SHP77 (cell line): ENCODE measurements around the gene NUDT3.

Experiments used
- DNase-seq, 2 experiments: peaks; one replicate each; lab custom pipeline; 2025; lab: John Stamatoyannopoulos, UW

NUDT3 gene

DNA sequence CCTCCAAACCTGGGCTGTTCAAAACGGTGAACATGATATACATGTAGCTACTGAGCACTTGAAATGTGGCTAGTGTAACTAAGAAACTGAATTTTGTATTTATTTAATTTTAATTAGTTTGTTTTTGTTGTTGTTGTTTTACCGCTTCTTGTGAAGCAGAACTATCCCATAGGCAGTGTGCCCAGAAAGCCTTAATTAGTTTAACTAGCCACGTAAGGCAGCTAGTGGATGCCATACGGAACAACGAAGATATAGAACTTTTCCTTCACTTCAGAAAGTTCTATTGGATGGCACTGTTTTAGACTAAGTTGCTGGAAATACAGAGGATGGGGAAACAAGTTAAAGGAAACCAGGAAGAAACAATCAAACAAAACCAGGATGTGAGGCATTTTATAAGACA is 70.6 kb downstream of the NUDT3 start:
- DNase-seq: no peak

GRCh38 chr6:34319471-34319885 is 73.0 kb downstream of the NUDT3 start:
- no peak for DNase-seq

DNA sequence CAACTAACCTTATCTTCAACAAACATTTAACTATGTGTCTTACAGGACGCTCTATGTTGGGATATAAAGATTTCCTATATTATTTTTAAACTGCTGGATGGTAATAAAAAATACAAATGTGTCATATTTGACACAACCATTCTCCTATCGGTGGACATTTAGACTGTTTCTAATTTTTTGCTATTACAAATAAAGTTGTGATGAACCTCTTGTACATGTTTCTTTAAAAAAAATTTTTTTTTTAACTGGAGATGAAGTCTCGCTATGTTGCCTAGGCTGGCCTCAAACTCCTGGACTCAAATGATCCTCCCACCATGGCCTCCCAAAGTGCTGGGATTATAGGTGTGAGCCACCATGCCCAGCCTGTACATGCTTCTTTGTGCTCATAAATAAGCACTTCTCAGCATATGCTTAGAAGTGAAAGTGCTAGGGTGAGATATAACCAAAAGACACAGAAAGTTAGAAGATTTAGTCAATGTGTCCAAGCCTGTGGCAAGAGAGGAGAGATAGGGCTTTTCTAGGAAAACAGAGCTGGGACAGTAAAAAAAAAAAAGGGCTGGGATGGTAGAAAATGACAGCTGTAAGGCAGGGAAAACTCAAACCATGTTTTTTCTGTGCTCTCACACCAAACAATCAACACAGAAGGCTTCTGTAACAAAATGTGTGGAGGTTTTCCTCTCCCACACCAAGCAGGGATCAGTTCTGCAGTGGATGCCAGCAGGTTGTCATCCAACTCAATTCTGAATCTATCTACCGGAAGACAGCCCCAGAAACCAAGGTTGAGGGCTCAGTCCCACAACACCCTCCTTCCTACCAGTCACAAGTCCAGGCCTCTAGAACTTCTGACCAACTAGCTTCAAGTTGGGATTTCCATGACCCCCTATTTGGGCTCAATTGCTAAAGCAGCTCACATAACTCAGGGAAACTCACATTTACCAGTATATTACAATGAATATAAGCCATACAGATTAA is 73.7 kb downstream of the NUDT3 start:
- DNase-seq: no peak

DNA sequence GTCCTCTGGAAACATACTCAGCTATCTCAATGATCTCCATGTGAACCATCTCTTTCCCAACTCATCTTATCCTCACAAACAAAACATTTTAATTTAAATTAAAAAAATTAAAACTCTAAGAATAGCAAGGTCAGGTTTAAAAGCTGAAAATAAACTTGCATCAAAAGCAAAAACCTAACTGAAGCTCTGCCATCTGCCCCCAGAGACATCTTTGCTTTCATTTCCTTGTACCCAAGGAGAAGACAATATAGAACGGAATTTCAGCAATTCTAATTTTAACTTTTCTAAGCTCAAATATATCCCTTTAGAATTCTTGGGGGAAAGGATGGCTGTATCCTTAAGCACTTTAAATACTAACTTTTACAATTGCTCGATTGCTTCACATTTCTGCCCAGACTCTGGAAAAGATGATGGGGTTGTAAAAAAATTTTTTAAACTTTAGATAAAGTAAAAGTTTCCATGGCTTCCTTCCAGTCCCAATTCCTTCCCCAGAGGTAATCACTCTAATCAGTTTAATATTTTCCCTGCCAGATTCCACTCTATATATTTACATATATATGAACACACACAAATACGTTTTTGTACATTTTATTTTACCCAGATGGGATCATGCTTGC is 74.5 kb downstream of the NUDT3 start:
- no peak for DNase-seq

GRCh38 chr6:34317172-34317477 is 75.3 kb downstream of the NUDT3 start:
- DNase-seq: no peak

DNA sequence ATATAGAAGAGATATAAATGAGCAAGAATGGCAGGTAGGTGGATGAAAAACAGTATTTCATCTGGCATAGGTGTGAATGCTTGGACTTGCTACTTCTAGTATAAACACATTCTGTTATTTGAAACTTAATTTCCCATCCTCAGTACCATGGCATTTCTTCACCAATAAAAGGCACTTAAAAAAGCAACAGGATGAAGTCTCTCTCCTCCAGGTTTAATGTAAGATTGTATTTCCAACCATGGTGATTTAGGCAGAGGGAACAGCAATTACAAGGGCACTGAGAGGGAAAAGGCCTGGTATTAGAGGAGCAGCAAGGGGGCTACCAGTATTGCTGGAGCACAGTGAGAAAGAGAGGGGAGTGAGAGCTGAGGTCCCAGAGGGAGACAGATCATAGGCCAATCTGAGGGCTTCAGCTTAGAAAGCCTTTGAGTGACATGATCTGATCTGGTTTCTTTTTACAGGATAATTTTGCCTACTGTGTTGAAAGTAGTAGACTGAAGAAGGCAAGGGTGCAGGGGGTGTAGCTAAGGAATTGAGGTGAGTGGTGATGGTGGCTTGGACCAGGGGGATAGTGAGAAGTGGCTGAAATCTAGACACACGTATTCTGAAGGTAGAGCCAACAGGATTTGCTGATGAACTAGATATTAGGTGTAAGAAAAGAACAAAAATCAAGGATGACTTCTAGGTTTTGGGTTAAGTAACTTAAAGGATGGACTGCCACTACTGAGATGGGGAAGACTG is 75.9 kb downstream of the NUDT3 start:
- no peak for DNase-seq

DNA sequence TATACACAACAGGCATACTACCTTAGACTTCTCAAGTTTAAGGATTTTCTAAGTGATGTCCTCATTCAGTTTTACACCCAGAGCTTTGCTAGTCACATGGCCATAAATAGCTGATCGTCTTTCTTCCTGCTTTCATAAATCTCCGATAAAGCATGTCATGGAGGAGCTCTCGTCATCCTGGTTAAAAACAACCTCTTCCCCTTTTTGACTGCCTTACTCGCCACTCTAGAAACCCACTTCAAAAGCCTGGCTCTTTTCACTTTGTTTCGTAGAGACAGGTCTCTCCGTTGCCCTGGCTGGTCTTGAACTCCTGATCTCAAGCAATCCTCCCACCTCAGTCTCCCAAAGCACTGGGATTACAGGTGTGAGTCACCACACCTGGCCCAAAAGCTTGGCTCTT is 76.7 kb downstream of the NUDT3 start:
- DNase-seq: no peak

DNA sequence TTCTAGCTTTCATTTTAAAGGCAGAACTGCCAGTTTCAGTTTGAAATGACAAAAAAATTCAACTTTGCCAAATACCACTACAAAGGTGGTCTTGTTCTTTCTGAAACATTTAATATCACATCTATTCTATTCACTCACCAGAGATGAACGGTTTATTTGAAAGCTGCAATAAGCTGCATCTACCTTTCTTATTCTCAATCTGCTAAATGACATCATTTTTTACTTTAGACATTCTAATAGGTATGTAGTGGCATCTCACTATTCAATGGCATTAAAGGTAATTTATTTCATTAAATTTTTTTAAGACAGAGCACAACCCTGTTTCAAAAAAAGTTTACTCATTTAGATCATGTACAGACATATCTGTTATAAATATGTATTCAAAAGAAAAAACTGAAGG is 77.2 kb downstream of the NUDT3 start:
- no peak for DNase-seq

DNA sequence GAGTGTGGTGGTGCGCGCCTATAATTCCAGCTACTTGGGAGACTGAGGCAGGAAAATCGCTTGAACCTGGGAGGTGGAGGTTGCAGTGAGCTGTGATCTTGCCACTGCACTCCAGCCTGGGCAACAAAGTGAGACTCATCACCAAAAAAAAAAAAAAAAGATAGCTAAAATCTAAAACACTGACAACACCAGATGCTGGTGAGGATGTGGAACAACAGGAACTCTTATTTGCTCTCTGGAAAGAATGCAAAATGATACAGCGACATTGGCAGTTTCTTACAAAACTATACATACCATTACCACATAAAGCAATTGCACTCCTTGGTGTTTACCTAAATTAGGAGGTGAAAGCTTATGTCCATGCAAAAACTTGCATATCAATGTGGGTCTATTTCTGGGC is 80.2 kb downstream of the NUDT3 start:
- DNase-seq: no peak

DNA sequence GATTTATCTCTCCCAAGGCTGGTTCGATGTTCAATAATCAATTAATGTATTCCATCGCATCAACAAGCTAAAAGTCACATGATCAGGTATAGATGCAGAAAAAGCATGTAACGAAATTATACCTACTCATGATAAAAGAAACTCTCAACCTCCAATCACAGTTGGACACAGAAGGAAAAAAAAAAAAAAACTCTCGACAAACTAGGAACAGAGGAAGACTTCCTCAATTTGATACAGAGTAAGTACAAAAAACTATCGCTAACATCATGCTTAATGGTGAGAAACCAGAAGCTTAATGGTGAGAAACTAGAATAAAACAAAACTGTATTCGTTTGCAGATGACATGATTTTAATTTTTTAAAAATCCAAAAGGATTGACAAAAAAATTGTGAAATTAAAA is 81.7 kb downstream of the NUDT3 start:
- DNase-seq: no peak

GRCh38 chr6:34308483-34308882 is 84.0 kb downstream of the NUDT3 start:
- DNase-seq: no peak

DNA sequence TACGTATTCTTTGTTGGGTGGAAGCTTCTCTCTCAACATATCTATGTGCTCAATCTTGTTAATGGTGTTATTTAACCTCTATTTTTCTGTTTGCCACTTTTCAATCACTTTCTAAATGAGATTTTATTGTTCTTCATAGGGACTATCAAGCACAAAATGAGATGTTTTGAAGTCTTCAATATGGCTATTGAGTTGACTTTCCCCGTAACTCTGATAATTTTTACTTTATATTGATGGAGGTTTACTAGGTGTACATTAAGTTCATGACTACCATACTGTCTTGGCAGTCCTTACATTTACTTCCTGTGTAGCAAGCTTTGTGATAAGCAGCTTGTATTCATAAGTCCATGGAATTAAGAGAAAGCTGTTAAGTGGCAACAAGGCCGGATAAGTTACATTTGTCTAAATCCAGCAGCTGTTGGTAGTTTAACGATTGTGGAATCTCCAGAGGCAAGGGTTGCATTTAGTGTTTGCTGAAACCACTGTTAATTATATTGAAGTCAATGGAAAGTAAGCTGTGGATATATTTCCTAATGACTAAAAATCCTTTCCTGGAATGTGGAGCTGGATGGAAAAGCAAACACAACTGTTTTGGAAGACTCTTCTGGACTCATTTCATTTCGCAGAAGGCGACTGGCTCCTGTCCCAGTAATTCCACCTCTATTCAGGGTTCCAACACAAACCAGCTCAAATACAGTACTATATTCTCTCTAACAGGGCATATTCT is 86.3 kb downstream of the NUDT3 start:
- no peak for DNase-seq

DNA sequence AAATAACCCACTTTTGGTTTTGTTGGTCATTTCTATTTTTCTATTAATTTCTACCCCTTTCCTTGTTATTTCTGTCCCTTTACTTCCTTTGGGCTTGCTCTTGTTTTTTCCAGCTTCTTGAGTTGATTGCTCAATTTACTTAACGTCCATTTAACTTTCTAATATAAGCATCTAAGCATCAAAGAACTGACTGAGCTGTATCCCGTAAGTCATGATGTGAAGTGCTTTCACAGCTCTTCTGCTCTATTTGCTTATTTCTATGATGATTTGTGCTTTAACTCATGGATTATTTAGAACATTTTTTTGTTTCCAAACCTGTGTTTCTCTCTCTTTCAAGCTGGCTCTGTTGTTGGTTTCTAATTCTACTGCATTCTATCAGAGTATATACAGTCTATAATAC is 87.0 kb downstream of the NUDT3 start:
- no peak for DNase-seq

DNA sequence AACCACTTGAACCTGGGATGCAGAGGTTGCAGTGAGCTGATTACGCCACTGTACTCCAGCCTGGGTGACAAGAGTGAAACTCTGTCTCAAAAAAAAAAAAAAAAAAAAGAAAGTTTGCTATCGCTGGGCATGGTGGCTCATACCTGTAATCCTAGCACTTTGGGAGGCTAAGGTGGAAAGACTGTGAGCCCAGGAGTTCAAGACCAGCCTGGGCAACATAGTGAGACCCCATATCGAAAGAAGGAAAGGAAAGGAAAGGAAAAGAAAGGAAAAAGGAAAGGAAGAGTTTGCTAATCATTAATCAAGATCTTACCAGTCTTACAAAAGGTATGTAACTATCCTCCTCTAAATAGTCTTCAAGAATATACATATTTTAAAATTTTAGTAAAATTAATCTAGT is 88.3 kb downstream of the NUDT3 start:
- DNase-seq: no peak

DNA sequence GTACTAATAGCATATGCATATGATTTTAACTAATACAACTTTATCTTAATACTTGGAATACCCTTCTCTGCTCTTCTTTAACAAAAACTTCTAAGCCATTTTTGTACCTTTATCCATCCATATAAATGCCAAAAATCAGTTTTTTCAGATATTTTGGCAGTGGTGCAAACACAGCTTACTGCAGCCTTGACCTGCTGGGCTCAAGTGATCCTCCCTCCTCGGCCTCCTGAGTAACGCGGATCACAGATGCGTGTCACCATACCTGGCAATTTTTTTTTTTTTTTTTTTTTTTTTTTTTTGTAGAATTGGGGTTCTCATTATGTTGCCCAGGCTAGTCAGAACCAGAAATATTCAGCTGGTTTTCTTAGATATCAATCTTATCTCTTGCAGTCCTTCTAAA is 89.5 kb downstream of the NUDT3 start:
- DNase-seq: no peak

DNA sequence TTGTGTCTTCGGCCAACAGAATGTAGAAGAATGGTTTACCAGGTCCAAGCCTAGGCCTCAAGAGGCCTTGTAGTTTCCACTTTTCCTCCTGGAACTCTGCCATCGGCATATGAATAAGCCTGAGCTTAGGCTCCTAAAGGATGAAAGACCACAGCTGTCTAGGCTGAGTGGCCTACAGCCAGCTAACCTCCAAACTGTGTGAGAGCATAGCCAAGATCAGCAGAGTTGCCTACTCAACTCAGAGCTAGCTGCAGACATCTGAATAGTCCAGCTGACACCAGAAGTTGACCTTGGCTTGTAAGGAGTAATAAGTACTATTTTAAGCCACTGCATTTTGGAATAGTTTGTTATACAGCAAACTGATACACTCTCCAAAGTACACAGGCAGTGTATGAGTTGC is 91.1 kb downstream of the NUDT3 start:
- no peak for DNase-seq

- DNase-seq: no peak
Observed at GRCh38 chr6:34300332-34300751, 92.1 kb downstream of the NUDT3 start.

DNA sequence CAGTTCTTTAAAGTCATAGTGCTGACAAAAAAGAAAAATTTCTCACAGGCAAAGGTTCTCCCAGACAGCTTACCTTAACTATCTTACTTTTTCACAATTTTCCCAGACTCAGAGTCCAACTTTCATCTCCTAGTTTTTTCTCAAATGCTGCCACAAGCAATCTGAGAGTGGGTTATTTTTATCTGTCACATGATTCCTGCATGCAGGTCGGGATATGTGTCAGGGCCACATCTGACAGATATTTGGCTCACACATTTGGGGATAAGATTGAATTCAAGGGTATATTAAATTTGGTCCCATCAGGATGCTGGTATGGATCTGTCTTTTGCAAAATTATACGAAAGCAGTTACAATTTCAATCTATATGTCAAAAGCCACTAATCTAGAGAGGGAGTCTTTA is 93.5 kb downstream of the NUDT3 start:
- DNase-seq: no peak

DNA sequence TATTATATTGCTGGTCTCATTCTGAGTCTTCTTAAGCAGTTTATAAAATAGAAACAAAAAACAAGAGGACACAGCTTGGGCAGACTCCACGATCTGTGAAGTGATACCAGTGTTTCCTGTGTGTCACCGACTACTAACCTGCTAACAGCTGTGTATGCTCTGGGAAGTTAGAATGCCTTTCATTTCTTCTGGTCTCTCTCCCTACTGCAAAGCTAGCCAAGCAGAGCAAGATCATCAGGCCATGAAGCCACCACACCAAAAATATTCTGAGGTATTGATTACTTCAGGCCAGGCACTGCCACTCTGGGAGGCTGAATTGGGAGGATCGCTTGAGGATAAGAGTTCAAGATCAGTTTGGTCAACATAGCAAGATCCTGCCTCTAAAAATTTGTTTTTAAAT is 96.7 kb downstream of the NUDT3 start:
- no peak for DNase-seq

GRCh38 chr6:34292954-34293353 is 99.5 kb downstream of the NUDT3 start:
- no peak for DNase-seq

DNA sequence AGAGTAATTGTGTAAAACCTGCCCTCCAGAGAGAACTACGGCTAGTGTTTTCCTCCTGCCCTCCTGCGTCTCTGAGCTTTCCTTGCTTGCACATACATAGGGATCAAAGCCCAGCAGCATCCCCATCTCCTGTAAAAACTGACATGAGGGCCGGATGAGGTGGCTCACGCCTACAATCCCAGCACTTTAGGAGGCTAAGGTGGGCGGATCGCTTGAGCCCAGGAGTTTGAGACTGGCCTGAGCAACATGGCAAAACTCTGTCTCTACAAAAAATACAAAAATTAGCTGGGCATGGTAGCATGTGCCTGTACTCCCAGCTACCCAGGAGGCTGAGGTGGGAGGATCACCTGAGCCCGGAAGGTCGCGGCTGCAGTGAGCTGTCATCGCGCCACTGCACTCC is 103.3 kb downstream of the NUDT3 start:
- DNase-seq: no peak

DNA sequence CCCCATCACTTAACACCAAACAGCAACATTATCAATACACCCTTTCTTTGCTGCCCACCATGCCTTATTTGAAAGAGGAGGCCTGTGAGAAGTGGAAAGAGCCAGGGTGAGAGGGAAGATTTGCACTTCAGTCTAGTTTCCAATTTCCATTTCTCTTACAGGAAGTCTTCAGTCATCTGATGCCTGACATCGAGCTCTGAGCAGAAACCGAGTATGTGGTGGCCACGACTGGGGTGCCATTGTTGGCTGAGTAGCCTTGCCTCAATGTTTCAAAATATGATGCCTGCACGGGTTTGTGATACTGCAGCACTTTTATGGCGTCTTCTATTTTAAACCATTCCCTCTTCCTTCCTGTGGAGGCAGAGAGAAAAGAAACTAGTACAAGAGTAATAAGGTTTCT is 103.9 kb downstream of the NUDT3 start:
- no peak for DNase-seq
